ENCODE measurements around the gene AOAH.

The AOAH gene

DNA sequence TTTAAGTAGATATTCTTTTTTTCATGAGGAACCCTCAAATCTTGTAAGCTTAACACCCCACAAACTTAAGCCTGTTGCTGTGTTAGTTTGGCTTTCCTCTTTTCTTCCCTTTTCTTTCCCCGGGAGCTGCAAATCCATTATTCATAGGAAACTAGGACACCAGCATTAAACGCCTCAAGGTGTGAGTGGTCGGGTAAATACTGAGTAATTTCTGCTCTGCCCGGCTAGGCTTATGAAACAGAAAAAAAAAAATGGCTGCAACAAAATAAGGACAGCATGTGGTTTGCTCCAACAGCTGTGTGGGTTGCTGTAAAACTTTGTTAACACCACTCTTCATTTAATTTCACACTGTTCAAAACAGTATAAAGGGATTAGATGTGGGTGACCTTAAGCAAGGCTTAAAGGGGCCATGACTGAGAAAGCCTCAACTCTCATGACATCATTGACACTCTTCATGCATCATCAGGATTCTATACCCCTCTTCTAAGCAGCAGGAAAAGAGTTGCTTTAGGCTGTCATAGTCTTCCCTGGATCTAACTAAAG lies 104.1 kb downstream of the AOAH start:
- H3K27me3 ChIP-seq (replicated peaks; ENCODE audit: control insufficient read depth, insufficient read depth, low read length): no peaks in the 10 kb centered on the region; the same call in 1 of the 2 replicates
- no peaks in the 10 kb centered on the region for H3K36me3 ChIP-seq (ENCODE audit: control insufficient read depth, insufficient read depth, low read length)
- DNase-seq (ENCODE audit: extremely low read depth, insufficient read length): no peak
- no peak overlapping the region for H3K4me3 ChIP-seq (replicated peaks; ENCODE audit: low read depth, low read length)
- TF ChIP-seq, protein P1, sequence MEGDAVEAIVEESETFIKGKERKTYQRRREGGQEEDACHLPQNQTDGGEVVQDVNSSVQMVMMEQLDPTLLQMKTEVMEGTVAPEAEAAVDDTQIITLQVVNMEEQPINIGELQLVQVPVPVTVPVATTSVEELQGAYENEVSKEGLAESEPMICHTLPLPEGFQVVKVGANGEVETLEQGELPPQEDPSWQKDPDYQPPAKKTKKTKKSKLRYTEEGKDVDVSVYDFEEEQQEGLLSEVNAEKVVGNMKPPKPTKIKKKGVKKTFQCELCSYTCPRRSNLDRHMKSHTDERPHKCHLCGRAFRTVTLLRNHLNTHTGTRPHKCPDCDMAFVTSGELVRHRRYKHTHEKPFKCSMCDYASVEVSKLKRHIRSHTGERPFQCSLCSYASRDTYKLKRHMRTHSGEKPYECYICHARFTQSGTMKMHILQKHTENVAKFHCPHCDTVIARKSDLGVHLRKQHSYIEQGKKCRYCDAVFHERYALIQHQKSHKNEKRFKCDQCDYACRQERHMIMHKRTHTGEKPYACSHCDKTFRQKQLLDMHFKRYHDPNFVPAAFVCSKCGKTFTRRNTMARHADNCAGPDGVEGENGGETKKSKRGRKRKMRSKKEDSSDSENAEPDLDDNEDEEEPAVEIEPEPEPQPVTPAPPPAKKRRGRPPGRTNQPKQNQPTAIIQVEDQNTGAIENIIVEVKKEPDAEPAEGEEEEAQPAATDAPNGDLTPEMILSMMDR (IDR thresholded peaks at IDR 0.05; ENCODE audit: insufficient read depth, low read length, poor library complexity, severe bottlenecking): no peak

DNA sequence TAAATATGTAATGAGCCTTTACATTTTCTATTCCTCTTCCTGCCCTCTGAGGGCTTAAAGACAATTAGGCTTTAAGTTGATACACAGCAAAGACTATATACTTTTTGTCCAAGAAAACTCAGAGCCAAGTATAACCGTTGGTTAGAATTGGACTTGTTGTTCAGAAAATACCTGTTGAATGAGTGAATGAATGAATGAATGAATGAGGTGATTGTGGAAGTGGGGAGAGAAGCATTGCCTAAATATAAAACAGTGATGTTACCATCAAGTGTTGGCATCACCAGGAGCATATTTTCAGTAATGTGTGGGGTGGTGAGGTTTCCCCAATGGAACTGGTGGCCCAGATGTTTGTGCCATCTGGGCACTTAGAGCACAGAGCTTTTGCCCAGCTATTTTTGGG lies 106.9 kb downstream of the AOAH start:
- no peak for DNase-seq (ENCODE audit: extremely low read depth, insufficient read length)
- Histone ChIP-seq H3K36me3 (ENCODE audit: control insufficient read depth, insufficient read depth, low read length) (no peaks in the 10 kb centered on the region), H3K27me3 (replicated peaks; ENCODE audit: control insufficient read depth, insufficient read depth, low read length) (no peaks in the 10 kb centered on the region; the same call in 1 of the 2 replicates), H3K4me3 (replicated peaks; ENCODE audit: low read depth, low read length) (no peak overlapping the region)
- TF ChIP-seq, protein P1 (IDR thresholded peaks at IDR 0.05; ENCODE audit: insufficient read depth, low read length, poor library complexity, severe bottlenecking): no peak

DNA sequence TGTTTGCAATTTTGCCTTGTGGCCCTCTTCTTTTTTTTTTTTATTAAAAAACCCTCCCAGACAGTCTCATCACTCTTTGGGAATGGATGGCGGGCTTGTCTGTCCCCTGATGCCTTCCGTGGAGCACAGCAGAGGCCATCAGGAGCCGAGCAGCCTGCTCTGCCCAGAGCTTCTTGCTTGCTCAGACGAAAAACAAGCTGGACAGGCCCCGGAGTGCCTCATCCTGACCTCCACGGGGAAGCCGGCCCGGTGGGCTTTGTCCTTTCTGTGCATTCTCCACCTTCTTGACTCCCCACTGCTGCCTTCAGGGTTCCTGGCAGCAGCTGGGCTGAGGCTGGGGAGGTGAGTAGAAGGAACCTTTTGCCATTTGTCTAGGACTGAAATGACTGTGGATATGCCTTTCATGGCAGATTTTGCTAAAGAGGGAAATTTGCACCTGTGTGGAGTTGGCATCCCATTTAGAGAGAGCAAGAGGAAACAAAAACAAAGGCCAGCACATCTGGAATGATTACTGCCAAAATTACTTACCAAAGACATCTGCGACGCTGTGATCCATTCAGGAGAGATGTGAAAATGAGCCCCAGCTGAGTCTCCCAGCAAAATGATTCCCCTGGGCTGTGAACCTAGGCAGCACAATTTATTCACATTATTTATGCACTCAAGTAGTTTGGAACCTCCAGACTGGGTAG lies 108.3 kb downstream of the AOAH start:
- no peak overlapping the region for H3K4me3 ChIP-seq (replicated peaks; ENCODE audit: low read depth, low read length)
- H3K36me3 ChIP-seq (ENCODE audit: control insufficient read depth, insufficient read depth, low read length): no peaks in the 10 kb centered on the region
- DNase-seq (ENCODE audit: extremely low read depth, insufficient read length): no peak
- TF ChIP-seq, protein P1 (IDR thresholded peaks at IDR 0.05; ENCODE audit: insufficient read depth, low read length, poor library complexity, severe bottlenecking): no peak
- no peaks in the 10 kb centered on the region; the same call in 1 of the 2 replicates for H3K27me3 ChIP-seq (replicated peaks; ENCODE audit: control insufficient read depth, insufficient read depth, low read length)

DNA sequence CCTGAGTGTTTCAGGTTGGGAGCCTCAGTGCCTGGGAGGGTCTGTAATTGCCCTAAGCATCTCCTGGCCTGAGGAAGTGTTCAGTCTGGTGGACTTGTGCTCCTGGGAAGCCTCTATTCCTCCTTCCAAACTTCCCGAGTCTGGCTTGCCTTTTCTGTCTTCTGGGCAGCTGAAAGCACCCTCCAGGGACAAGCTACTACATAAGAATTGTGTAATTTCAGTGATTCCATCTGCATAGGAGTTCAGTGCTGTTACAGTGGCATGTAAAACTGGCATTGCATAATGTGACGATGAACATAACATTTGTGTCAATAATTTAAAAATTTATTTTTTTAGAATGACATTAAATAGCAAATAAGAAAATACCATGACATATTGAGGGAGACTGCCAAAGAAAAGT lies 109.3 kb downstream of the AOAH start:
- no peak for DNase-seq (ENCODE audit: extremely low read depth, insufficient read length)
- TF ChIP-seq, protein P1 (IDR thresholded peaks at IDR 0.05; ENCODE audit: insufficient read depth, low read length, poor library complexity, severe bottlenecking): no peak

DNA sequence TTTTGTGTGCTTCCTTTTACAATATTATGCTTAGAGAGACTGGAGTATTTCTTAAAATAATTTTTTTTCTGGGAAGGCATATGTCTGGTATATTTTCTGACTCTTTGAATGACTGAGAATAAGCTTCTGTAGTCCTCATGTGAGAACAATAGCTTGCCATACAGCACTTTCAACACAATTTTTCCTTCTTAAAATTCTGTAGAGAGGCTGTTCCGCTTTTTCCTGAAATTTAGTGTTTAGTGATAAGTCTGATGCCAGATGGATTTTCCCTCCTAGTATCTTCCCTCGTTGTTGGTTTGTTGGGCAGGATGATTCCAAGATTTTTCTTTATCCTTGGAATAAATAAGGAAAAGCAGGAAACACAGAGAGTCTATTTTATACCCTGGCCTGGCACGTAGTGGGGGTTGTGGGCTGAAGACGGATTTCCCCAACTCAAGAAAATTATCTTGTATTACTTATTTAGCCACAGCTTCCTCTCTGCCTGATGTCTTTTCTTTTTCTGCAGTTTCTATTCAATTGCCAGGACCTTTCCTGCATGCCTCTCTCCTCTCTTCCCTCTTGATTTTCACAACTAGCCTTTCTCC lies 111.2 kb downstream of the AOAH start:
- no peak overlapping the region for H3K4me3 ChIP-seq (replicated peaks; ENCODE audit: low read depth, low read length)
- TF ChIP-seq, protein P1 (IDR thresholded peaks at IDR 0.05; ENCODE audit: insufficient read depth, low read length, poor library complexity, severe bottlenecking): no peak
- no peaks in the 10 kb centered on the region; the same call in 1 of the 2 replicates for H3K27me3 ChIP-seq (replicated peaks; ENCODE audit: control insufficient read depth, insufficient read depth, low read length)
- no peaks in the 10 kb centered on the region for H3K36me3 ChIP-seq (ENCODE audit: control insufficient read depth, insufficient read depth, low read length)
- DNase-seq (ENCODE audit: extremely low read depth, insufficient read length): no peak

More for the DNA sequence above, 109.3 kb downstream of the AOAH start:
- Histone ChIP-seq H3K27me3 (replicated peaks; ENCODE audit: control insufficient read depth, insufficient read depth, low read length) (no peaks in the 10 kb centered on the region; the same call in 1 of the 2 replicates), H3K4me3 (replicated peaks; ENCODE audit: low read depth, low read length) (no peak overlapping the region), H3K36me3 (ENCODE audit: control insufficient read depth, insufficient read depth, low read length) (no peaks in the 10 kb centered on the region)

Measured in GM06990 (cell line).